T-helper 9 cell (primary cell): Measurements from ENCODE around the gene ARHGAP31.

Experiments
- DNase-seq: peaks from one replicate; pipeline ENCODE4 v3.0.0-alpha.2; 2020

Gene ARHGAP31

GRCh38 chr3:119456469-119456868 lies 162.3 kb downstream of the ARHGAP31 start:
- DNase-seq = no peak

DNA sequence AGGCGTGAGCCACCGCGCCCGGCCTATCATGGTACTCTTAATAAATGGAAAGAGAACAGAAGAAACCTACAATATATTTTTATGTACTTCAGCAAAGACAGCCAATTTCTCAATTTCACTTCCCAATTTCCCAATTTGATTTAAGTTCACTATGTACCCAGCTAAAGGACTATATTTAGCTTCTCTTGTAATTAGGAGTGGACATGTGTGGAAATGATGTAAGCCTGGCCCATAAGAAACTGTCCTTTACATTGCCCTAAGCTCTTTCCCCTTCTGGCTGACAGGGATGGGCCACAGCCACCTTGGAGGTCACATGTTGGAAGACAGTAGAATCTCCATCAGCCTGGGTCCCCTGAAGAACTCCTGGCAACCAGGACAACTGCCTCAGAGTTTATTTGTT lies 163.1 kb downstream of the ARHGAP31 start:
- DNase-seq = no peak

- peak; percentile 99 for DNase-seq
These were observed 169.3 kb downstream of the ARHGAP31 start, which contains the start of gene TMEM39A for GRCh38 chr3:119463171-119464169. TMEM39A (minus strand) TSS chr3:119463615; CDS start chr3:119462074, 1,541 bp downstream.

DNA sequence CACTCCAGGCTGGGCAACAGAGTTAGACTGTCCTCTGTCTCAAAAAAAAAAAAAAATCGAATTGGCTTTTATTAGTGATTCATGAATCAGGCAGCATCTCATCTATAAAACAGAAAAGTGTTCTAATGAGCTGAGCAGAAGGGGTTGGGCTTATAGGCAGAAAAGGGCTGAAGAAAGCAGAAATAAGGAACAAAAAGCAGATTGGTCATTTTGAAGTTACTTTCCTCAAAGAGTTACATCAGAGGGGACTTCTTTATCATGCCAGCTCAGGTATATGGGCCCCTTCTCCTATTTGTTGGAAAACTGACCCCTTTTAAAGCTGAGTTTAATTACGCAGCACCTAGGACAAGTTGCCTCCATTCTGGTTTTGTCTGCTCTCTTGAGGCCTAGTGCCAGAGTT lies 173.9 kb downstream of the ARHGAP31 start:
- DNase-seq = no peak

- DNase-seq = no peak
These were observed 175.4 kb downstream of the ARHGAP31 start for GRCh38 chr3:119469418-119470189.
